CD4-positive, alpha-beta T cell treated with Interleukin-6 at 100 ng/mL for 8 hours (primary cell): Measurements from ENCODE around the gene RBL1.
"Not testable (repeated sequence)": the region's sequence is repeated elsewhere in the genome, so short reads cannot be mapped to it uniquely, and the experiment has no call there.

ENCODE experiments used
- DNase-seq: peaks from one replicate; pipeline ENCODE4 v3.0.0-alpha.2; 2020; ENCODE audit warnings: mixed read lengths, low spot score

Gene RBL1

DNA sequence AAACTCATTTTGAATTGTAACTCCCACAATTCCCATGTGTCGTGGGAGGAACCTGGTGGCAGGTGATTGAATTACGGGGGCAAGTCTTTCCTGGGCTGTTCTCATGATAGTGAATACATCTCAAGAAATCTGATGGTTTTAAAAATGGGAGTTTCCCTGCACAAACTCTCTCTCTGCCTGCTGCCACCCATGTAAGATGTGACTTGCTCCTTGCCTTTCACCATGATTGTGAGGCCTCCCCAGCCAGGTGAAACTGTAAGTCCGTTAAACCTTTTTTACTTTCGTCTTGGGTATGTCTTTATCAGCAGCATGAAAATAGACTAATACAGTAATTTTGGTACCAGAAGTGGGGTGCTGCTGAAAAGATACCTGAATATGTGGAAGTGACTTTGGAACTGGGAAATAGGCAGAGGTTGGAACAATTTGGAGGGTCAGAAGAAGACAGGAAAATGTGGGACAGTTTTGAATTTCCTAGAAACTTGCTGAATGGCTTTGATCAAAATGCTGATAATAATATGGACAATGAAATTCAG, 102.9 kb downstream of the RBL1 start:
- DNase-seq = no peak

- no peak for DNase-seq
These were observed 104.1 kb downstream of the RBL1 start for GRCh38 chr20:36991703-36992102.

- DNase-seq = no peak
These were observed 106.0 kb downstream of the RBL1 start for GRCh38 chr20:36989797-36990196.

- peak; percentile 32 for DNase-seq
These were observed 107.3 kb downstream of the RBL1 start for GRCh38 chr20:36988494-36988966.

GRCh38 chr20:36984257-36984638, 111.5 kb downstream of the RBL1 start:
- DNase-seq = no peak

DNA sequence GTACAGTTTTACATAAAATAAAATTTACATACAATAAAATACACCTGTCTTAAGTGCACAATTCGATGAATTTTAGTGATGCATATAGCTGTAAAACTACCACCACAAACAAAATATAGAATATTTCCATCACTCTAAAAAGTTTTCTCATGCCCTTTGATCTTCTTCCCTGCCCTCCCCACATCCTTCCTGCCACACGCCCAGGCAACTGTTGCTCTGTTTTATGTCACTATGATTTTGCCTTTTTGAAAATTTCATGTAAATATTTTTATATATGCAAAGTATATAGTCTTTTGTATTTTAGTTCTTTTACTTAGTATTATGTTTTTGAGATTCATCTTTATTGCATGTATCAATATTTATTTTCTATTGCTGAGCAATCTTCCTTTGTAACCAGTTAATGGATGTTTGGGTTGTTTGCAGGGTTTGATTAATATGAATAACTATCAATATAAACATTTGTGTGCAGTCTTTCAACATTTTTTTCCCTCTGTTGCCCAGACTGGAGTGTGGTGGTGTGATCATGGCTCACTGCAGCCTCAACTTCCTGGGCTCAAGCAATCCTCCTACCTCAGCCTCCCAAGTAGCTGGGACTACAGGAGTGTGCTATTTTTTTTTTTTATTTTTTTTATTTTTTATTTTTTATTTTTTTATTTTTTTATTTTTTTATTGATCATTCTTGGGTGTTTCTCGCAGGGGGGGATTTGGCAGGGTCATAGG, 120.5 kb downstream of the RBL1 start:
- DNase-seq = peak; percentile 80

DNA sequence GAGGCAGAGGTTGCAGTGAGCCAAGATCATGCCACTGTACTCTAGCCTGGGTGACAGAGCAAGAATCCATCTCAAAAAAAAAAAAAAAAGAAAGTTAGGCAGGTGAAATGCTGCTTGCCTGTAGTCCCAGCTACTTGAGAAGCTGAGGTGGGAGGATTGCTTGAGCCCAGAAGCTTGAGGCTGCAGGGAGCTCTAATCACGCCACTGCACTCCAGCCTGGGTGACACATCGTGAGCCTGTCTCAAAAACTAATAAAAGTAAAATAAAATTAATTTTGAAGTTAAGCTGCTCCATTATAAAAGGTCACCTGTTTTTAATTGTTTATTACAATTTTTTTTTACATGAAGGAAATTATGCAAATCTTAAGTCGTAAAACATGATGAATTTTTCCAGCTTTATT, 121.1 kb downstream of the RBL1 start:
- peak; percentile 17 for DNase-seq

DNA sequence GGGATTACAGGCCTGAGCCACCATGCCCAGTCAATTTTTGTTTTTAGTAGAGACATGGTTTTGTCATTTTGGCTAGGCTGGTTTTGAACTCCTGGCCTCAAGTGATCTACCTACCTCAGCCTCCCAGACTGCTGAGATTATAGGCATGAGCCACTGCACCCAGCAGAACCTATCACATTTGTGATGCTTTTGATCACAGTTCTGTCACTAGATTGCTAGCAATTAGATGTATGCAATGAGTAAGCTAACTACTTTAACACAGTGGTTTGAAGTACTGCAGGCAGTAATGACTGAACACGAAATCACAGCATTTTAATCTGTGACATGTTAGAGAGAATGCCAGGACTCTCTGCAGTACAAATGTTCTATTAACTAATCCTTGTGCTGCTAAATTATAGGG, 124.7 kb downstream of the RBL1 start:
- no peak for DNase-seq

DNA sequence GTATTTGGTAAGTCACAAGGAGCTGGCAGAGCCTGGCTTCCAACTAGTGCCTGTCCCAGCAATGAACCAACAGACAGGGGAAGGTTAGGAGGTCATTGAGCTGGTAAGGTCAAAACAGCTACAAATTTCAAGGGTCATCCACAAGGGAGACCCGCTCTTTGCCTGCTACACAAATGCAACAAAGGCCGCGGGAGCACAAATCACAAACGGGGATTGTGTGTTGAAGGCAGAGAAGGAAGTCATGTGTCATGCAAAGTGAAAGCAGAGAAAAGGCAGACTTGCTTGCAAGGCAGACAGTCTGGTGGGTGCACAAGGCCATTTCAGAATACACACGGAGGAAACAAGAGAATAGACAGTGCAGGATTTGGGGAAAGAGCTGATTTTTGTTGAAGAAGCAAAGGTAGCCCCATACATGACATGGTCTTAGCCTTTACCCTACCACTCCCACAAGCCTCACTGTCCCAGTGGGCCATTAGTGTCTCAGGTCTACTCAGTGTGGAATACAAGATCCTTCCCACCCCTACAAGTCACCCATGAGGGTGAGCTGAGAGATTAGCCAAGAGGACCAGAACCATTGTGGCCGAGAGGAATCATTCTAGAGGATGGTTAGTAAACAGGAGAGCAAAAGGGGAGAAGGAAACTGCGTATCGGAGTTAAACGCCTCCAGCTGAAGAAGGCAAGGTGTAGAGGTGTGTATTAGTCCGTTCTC, 126.2 kb downstream of the RBL1 start:
- peak; percentile 64 for DNase-seq

DNA sequence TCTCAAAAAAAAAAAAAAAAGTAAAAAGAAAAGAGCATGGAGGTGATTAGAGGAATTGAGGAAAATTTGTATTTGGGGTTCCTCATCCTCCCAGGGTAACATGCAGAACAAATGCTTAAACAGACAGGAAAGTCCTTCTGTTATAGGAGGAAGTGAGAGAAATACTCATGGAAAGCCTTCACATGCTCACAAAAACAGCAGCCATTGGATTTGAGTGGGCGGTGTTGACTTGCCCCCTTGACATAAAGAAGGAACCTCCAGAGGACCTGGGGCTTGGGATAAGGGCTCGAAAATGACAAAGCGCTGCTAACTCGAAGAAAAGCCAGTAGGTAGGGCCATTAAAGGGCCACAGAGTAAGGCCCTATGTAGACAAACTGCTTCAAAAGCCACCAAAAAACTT, 126.7 kb downstream of the RBL1 start:
- no peak for DNase-seq

GRCh38 chr20:36967636-36968035, 128.2 kb downstream of the RBL1 start:
- DNase-seq = no peak

- DNase-seq = not testable (repeated sequence)
These were observed 128.8 kb downstream of the RBL1 start for GRCh38 chr20:36966965-36967364.

DNA sequence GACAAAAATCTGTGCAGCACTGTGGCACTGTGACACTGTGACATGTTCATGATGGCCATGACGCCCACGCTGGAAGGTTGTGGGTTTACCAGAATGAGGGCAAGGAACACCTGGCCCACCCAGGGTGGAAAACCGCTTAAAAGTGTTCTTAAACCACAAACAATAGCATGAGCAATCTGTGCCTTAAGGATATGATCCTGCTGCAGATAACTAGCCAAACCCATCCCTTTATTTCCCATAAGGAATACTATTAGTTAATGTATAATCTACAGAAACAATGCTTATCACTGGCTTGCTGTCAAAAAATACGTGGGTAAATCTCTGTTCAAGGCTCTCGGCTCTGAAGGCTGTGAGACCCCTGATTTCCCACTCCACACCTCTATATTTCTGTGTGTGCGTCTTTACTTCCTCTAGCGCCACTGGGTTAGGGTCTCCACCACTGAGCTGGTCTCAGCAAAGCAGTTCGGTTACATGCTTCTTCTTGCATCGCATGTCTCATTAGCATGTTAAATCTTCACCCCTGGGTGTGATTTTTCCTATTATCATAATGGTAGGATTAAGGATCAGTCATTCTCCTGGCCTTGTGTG, 133.3 kb downstream of the RBL1 start:
- not testable (repeated sequence) for DNase-seq

- no peak for DNase-seq
These were observed 136.6 kb downstream of the RBL1 start for GRCh38 chr20:36959242-36959641.

- DNase-seq = no peak
These were observed 137.7 kb downstream of the RBL1 start for GRCh38 chr20:36957875-36958667.

DNA sequence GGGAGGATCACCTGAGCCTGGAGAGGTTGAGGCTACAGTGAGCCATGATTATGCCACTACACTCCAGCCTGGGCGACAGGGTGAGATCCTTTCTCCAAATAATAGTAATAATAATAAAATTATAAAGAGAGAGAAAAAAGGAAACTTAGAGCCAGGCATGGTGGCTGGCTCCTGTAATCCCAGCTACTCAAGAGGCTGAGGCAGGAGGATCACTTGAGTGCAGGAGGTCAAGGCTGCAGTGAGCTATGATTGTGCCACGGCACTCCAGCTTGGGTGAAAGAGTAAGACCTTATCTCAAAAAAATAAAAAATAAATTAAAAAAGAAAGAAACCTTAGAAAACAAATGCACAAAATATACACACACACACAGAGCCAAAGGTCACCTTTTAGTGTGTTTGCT, 139.1 kb downstream of the RBL1 start:
- no peak for DNase-seq

GRCh38 chr20:36956016-36956415, 139.8 kb downstream of the RBL1 start:
- no peak for DNase-seq

GRCh38 chr20:36951979-36952738, 143.6 kb downstream of the RBL1 start:
- DNase-seq = no peak

DNA sequence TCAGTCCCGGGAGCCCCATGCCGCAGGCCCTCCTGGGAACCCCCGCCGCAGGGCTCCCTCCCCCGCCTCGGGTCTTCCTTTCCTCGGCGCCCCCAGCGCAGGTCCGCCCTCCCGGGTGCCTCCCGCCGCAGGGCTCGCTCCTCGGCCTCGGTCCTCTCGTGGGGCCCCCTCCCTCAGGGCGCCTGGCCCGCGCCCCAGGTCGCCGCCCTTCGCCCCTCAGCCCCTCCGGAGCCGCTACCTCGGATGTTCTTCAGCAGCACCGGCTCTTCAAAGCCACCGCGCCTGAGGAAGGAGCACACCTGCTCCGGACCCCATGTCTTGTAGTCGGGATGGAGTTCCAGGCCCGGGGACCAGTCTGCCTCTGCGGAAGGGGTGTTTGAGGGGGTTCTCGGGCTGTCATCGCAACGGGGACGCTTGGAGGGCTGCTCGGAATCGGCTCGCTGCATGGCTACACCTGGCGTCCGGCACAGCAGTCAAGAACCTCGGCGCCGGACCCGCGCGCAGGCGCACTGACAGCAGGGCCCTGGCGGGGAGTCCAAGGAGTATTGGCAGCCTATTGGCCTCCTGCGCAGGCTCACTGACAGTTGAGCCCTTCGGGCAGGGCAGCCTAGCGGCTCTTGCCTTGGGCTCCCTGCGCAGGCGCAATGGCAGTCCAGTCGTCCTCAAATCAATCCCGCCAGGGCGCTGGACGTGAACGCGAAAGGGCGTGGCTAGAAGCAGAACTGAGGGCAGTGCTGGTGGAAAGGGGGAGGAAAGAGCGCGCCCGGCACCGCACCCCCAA, 144.4 kb downstream of the RBL1 start, which contains the start of gene SAMHD1:
Gene SAMHD1, minus strand, starts transcription at position 511 of the 781 bp plus-strand sequence. Its CDS starts 65 bp downstream, at position 446.
- DNase-seq = peak; percentile 91
